ENCODE results near the gene DMAC2.

DNA sequence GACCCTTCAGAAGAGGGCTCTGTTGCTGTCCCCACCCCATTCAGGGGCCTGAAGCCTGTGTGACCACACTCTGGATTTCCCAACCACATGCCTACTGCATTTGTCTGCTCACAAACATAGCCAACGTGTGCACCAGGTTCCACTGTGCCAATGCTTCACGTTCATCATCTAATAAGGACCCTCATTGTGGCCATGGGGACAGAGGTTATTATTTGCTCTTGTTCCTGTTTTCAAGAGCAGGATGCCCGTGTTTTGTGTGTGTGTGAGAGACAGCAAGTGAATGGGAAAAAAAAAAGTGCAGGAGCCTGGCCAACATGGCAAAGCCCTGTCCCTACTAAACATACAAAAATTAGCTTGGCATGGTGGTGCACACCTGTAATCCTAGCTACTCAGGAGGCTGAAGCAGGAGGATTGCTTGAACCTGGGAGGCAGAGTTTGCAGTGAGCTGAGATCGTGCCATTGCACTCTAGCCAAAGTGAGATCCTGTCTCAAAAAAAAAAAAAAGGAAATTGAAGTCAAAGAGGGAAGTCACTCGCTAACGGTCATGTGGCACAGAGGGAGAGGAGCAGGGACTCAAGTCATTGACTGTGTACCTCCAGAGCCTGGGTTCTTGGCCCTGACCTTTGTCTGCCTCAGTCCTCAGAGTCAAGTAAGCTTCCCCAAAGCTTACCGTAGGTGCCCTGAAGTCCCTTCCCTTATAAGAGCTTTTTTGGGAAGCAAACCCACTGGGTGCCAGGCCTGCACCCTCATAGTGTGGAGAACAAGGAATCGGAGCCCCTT, 19.4 kb downstream of the DMAC2 start:
- TF ChIP-seq NFE2L1 (CRISPR knock-in tag; IDR thresholded peaks at IDR 0.05) (no peak), TEAD4 (CRISPR knock-in tag; IDR thresholded peaks at IDR 0.05) (no peak), CTCF (IDR thresholded peaks at IDR 0.05) (no peak), ZNF671 (CRISPR knock-in tag; IDR thresholded peaks at IDR 0.05) (no peak), CREB1 (CRISPR knock-in tag; IDR thresholded peaks at IDR 0.05) (no peak), PRRX2 (CRISPR knock-in tag; IDR thresholded peaks at IDR 0.05) (no peak), EMX1 (CRISPR knock-in tag; IDR thresholded peaks at IDR 0.05) (no peak)
- TF ChIP-seq, protein P1, sequence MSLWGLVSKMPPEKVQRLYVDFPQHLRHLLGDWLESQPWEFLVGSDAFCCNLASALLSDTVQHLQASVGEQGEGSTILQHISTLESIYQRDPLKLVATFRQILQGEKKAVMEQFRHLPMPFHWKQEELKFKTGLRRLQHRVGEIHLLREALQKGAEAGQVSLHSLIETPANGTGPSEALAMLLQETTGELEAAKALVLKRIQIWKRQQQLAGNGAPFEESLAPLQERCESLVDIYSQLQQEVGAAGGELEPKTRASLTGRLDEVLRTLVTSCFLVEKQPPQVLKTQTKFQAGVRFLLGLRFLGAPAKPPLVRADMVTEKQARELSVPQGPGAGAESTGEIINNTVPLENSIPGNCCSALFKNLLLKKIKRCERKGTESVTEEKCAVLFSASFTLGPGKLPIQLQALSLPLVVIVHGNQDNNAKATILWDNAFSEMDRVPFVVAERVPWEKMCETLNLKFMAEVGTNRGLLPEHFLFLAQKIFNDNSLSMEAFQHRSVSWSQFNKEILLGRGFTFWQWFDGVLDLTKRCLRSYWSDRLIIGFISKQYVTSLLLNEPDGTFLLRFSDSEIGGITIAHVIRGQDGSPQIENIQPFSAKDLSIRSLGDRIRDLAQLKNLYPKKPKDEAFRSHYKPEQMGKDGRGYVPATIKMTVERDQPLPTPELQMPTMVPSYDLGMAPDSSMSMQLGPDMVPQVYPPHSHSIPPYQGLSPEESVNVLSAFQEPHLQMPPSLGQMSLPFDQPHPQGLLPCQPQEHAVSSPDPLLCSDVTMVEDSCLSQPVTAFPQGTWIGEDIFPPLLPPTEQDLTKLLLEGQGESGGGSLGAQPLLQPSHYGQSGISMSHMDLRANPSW (CRISPR knock-in tag; conservative IDR thresholded peaks at IDR 0.05; ENCODE audit: low read depth) = no peak
